ENCODE data around the gene ARVCF. TPM values are rescaled to one million over a fixed set of nuclear protein-coding genes. Genes with fewer than 3 reads are reported as not detected.

ARVCF gene
- total and polyA plus RNA-seq, 12 donors = 22.2 to 58.9 (median 32.1) TPM

GRCh38 chr22:20037419-20037818, 20.8 kb upstream of the ARVCF start:
- WGBS, 2 donors = 82 to 86% methylated on average over 3 of the region's 3 CpGs
- DNase-seq = no peak
- intact Hi-C loops (cut with DNase I) = no loop called here
- no peak for ATAC-seq
- Histone ChIP-seq H3K27ac (no peak overlapping the region), H3K9me3 (no peaks in the 10 kb centered on the region), H3K4me1 (peaks cover 11 to 57% (median 31%) of the 10 kb centered on the region in 9 donors), H3K36me3 (peaks cover 0 to 73% (median 27%) of the 10 kb centered on the region in 9 donors), H3K4me3 (no peak overlapping the region), H3K27me3 (no peaks in the 10 kb centered on the region)
- TF ChIP-seq CTCF (IDR thresholded peaks at IDR 0.05) = no peak

GRCh38 chr22:20036535-20037392, 20.1 kb upstream of the ARVCF start:
- peaks cover 0 to 73% (median 33%) of the 10 kb centered on the region in 9 donors for H3K36me3 ChIP-seq
- no peak for ATAC-seq
- DNase-seq = no peak
- no peaks in the 10 kb centered on the region for H3K9me3 ChIP-seq
- TF ChIP-seq CTCF (IDR thresholded peaks at IDR 0.05) = no peak
- no peak overlapping the region for H3K27ac ChIP-seq
- H3K4me3 ChIP-seq = no peak overlapping the region
- H3K4me1 ChIP-seq = peaks cover 18 to 64% (median 37%) of the 10 kb centered on the region in 9 donors
- intact Hi-C loops (cut with DNase I) = no loop called here
- H3K27me3 ChIP-seq = no peaks in the 10 kb centered on the region
- 94 to 95% methylated on average over 25 of the region's 25 CpGs for WGBS, 2 donors

GRCh38 chr22:20036084-20036482, 19.5 kb upstream of the ARVCF start:
- H3K4me1 ChIP-seq = peaks cover 25 to 70% (median 44%) of the 10 kb centered on the region in 9 donors
- DNase-seq (no peak), ATAC-seq (no peak)
- H3K9me3 ChIP-seq = no peaks in the 10 kb centered on the region
- no peak for TF ChIP-seq CTCF (IDR thresholded peaks at IDR 0.05)
- H3K27me3 ChIP-seq = no peaks in the 10 kb centered on the region
- no peak overlapping the region for H3K27ac ChIP-seq
- intact Hi-C loops (cut with DNase I) = no loop called here
- peaks cover 0 to 73% (median 34%) of the 10 kb centered on the region in 9 donors for H3K36me3 ChIP-seq
- 90 to 93% methylated on average over 10 of the region's 10 CpGs for WGBS, 2 donors
- no peak overlapping the region for H3K4me3 ChIP-seq

- H3K36me3 ChIP-seq = peaks cover 0 to 68% (median 34%) of the 10 kb centered on the region in 9 donors
- intact Hi-C loops (cut with DNase I) = no loop called here
- H3K4me1 ChIP-seq = peaks cover 26 to 70% (median 44%) of the 10 kb centered on the region in 9 donors
- H3K4me3 ChIP-seq = no peak overlapping the region
- ATAC-seq (no peak), DNase-seq (no peak)
- no peaks in the 10 kb centered on the region for H3K9me3 ChIP-seq
- H3K27me3 ChIP-seq = no peaks in the 10 kb centered on the region
- WGBS, 2 donors = 85 to 87% methylated on average over 16 of the region's 16 CpGs
- H3K27ac ChIP-seq = no peak overlapping the region
- TF ChIP-seq CTCF (IDR thresholded peaks at IDR 0.05) = no peak
These were observed 18.9 kb upstream of the ARVCF start for GRCh38 chr22:20035375-20036083.

All from heart right ventricle (tissue), 16 donors.